ENCODE results near the gene SUSD1. TPM values are rescaled to one million over a fixed set of nuclear protein-coding genes. Genes with fewer than 3 reads are reported as not detected.

SUSD1 gene
- total and polyA plus RNA-seq, 2 donors (not counting 3 experiments of a cell fraction or from before 2014, with no cell fraction given): 33.1 to 37.8 TPM

DNA sequence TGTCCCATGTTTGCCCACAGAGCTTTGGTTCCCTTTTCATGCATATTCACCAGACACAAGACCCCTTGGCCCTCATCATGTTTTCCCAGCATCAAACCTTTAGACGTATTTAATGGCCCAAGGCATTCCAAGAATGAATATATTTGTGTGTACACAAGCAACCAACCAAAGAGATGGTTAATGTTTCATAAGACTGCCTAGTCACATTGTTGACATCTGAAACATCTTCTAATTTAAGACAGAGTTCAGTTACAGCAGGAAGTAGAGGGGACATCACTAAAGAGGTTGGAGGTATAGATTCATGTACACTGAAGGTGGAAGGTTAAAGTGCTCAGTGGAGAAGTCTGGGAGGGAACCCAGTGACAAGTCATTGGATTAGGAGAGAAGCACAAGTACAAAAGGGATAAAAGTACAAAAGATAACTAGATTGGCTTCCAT is 49.1 kb downstream of the SUSD1 start:
- POLR2A ChIA-PET: no interaction called here
- TF ChIP-seq, protein P1, sequence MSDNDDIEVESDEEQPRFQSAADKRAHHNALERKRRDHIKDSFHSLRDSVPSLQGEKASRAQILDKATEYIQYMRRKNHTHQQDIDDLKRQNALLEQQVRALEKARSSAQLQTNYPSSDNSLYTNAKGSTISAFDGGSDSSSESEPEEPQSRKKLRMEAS (IDR thresholded peaks at IDR 0.05; ENCODE audit: insufficient read depth, insufficient read length): no peak
- TF ChIP-seq POLR2AphosphoS5 (IDR thresholded peaks at IDR 0.05; ENCODE audit: insufficient read depth, low read depth, low read length) (no peak), MYC (IDR thresholded peaks at IDR 0.05; ENCODE audit: low read depth, low read length) (no peak), POLR2A (IDR thresholded peaks at IDR 0.05; ENCODE audit: low read depth, low read length) (no peak), GATA2 (IDR thresholded peaks at IDR 0.05; ENCODE audit: insufficient read depth, insufficient read length, low read depth, low read length) (no peak)
- Histone ChIP-seq H3K79me2 (ENCODE audit: control insufficient read depth, insufficient read depth, low read length) (no peaks in the 10 kb centered on the region), H3K9me1 (replicated peaks; ENCODE audit: control insufficient read depth, extremely low read depth, insufficient read depth, low read length) (no peaks in the 10 kb centered on the region), H3K4me2 (ENCODE audit: insufficient read depth, low read length) (no peak overlapping the region), H3K4me1 (ENCODE audit: control insufficient read depth, extremely low read depth, insufficient read depth, low read length) (no peaks in the 10 kb centered on the region), H3K36me3 (ENCODE audit: control insufficient read depth in 2 of 2, extremely low read depth in 1 of 2, insufficient read depth in 2 of 2, low read length in 2 of 2) (no peaks in the 10 kb centered on the region), H3K27ac (ENCODE audit: insufficient read depth, low read depth, low read length) (no peak overlapping the region), H3K9me3 (replicated peaks; ENCODE audit: control insufficient read depth, insufficient read depth, low read length) (no peaks in the 10 kb centered on the region), H3K27me3 (ENCODE audit: control insufficient read depth in 2 of 2, insufficient read depth in 2 of 2, low read length in 2 of 2) (no peaks in the 10 kb centered on the region), H2AFZ (ENCODE audit: low read depth, low read length) (no peak overlapping the region), H4K20me1 (replicated peaks; ENCODE audit: control insufficient read depth, extremely low read depth, insufficient read depth, low read length) (no peaks in the 10 kb centered on the region), H3K4me3 (replicated peaks in 1 of 3; ENCODE audit: insufficient read depth in 1 of 3, low read depth in 1 of 3, low read length in 3 of 3) (no peak overlapping the region), H3K9ac (replicated peaks; ENCODE audit: extremely low read depth, insufficient read depth, low read length) (no peak overlapping the region)
- CTCF ChIA-PET: interaction anchor here (0.8 kb wide), 1 partner anchor 28 kb away, joined by 3 read pairs; no protein-coding TSS in a partner anchor
- no peak for DNase-seq (ENCODE audit: low read depth, low spot score)
- dilution Hi-C loops (cut with MboI; ENCODE audit: extremely low pct_ligation_motif_present, low sequenced_read_pairs) (no loop called here), intact Hi-C loops (cut with micrococcal nuclease) (no loop called here)
- no peak for FAIRE-seq
- no TSS peak for BruUV-seq (replicated peaks)

- POLR2A ChIA-PET: no interaction called here
- H4K20me1 ChIP-seq (replicated peaks; ENCODE audit: control insufficient read depth, extremely low read depth, insufficient read depth, low read length): no peaks in the 10 kb centered on the region
- no peak overlapping the region for H3K4me2 ChIP-seq (ENCODE audit: insufficient read depth, low read length)
- dilution Hi-C loops (cut with MboI; ENCODE audit: extremely low pct_ligation_motif_present, low sequenced_read_pairs) (no loop called here), intact Hi-C loops (cut with micrococcal nuclease) (no loop called here)
- no peaks in the 10 kb centered on the region for H3K9me3 ChIP-seq (replicated peaks; ENCODE audit: control insufficient read depth, insufficient read depth, low read length)
- H3K36me3 ChIP-seq (ENCODE audit: control insufficient read depth in 2 of 2, extremely low read depth in 1 of 2, insufficient read depth in 2 of 2, low read length in 2 of 2): no peaks in the 10 kb centered on the region
- CTCF ChIA-PET: no interaction called here
- TF ChIP-seq, protein P2, sequence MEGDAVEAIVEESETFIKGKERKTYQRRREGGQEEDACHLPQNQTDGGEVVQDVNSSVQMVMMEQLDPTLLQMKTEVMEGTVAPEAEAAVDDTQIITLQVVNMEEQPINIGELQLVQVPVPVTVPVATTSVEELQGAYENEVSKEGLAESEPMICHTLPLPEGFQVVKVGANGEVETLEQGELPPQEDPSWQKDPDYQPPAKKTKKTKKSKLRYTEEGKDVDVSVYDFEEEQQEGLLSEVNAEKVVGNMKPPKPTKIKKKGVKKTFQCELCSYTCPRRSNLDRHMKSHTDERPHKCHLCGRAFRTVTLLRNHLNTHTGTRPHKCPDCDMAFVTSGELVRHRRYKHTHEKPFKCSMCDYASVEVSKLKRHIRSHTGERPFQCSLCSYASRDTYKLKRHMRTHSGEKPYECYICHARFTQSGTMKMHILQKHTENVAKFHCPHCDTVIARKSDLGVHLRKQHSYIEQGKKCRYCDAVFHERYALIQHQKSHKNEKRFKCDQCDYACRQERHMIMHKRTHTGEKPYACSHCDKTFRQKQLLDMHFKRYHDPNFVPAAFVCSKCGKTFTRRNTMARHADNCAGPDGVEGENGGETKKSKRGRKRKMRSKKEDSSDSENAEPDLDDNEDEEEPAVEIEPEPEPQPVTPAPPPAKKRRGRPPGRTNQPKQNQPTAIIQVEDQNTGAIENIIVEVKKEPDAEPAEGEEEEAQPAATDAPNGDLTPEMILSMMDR (IDR thresholded peaks at IDR 0.05; ENCODE audit: extremely low read depth in 1 of 2, insufficient read depth in 1 of 2, low read depth in 1 of 2, low read length in 2 of 2): no peak
- TF ChIP-seq POLR2A (IDR thresholded peaks at IDR 0.05; ENCODE audit: low read depth, low read length): no peak
- no peak overlapping the region for H2AFZ ChIP-seq (ENCODE audit: low read depth, low read length)
- no TSS peak for BruUV-seq (replicated peaks)
- FAIRE-seq (no peak), DNase-seq (ENCODE audit: low read depth, low spot score) (no peak)
- no peak overlapping the region for H3K4me3 ChIP-seq (replicated peaks in 1 of 3; ENCODE audit: insufficient read depth in 1 of 3, low read depth in 1 of 3, low read length in 3 of 3)
- no peaks in the 10 kb centered on the region for H3K79me2 ChIP-seq (ENCODE audit: control insufficient read depth, insufficient read depth, low read length)
- no peaks in the 10 kb centered on the region for H3K4me1 ChIP-seq (ENCODE audit: control insufficient read depth, extremely low read depth, insufficient read depth, low read length)
- no peak overlapping the region for H3K27ac ChIP-seq (ENCODE audit: insufficient read depth, low read depth, low read length)
- no peaks in the 10 kb centered on the region for H3K27me3 ChIP-seq (ENCODE audit: control insufficient read depth in 2 of 2, insufficient read depth in 2 of 2, low read length in 2 of 2)
- H3K9ac ChIP-seq (replicated peaks; ENCODE audit: extremely low read depth, insufficient read depth, low read length): no peak overlapping the region
- no peaks in the 10 kb centered on the region for H3K9me1 ChIP-seq (replicated peaks; ENCODE audit: control insufficient read depth, extremely low read depth, insufficient read depth, low read length)
Observed at GRCh38 chr9:112124156-112124555, 50.9 kb downstream of the SUSD1 start.

All from endothelial cell of umbilical vein (primary cell).